Stromal cell of bone marrow (primary cell): Measurements from ENCODE around the gene KCNB1.
A peak's percentile ranks its signal among the peaks of the same experiment; 100 is the strongest.

ENCODE experiments used
- DNase-seq: peaks from one replicate; pipeline ENCODE4 v3.0.0-alpha.2; 2012; ENCODE audit warnings: low read depth

The KCNB1 gene

DNA sequence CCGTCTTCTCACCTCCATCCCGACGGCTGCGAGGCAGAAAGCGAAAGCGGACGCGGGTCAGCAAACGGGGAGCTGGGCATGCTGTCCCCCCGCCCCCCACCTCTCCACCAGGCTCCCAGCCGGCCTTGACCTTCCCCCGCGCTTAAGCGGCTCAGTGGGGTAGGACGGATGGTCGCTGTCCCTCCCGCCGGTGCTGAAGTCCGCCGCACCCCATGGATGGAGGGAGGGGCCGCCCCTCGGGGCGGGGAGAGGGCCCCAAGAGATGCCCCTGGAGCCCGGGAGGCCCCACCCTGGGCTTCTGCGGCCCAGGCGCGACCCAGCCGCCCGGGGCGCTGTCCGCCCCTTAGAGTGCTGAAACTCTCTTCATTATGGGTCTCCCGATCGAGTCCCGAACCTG is at the start of gene KCNB1:
KCNB1 (minus strand) TSS at position 48 of the 397 bp plus-strand sequence. CDS start 188 bp downstream, outside the sequence.
- DNase-seq, result no peak

DNA sequence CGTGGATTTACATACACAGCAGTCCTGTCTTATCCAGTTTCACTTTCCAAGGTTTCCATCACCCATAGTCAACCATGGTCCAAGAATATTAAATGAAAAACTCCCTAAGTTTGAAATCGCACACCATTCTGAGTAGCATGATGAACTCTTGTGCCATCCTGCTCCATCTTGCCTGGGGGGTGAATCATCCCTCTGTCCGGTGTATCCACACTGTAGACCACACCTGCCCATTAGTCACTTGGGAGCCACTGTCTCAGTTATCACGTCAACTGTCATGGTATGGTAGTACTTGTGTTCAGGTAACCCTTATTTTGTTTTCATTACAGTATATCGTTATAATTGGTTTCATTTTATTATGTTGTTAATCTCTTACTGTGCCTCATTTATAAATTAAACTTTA is 47.0 kb upstream of the KCNB1 start:
- no peak for DNase-seq

DNA sequence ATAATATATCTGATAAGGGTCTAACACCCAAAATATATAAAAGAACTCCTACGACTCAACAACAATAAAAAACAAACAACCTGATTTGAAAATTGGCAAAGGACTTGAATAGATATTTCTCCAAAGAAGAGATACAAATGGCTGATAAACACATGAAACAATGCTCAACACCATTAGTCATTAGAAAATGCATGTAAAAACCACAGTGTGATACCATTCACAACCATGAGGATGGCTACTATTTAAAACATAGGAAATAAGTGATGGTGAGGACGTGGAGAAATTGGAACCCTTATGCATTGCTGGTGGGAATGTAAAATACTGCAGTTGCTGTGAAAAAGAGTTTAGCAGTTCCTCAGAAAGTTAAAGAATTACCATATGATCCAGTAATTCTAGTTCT is 44.1 kb upstream of the KCNB1 start:
- no peak for DNase-seq

DNA sequence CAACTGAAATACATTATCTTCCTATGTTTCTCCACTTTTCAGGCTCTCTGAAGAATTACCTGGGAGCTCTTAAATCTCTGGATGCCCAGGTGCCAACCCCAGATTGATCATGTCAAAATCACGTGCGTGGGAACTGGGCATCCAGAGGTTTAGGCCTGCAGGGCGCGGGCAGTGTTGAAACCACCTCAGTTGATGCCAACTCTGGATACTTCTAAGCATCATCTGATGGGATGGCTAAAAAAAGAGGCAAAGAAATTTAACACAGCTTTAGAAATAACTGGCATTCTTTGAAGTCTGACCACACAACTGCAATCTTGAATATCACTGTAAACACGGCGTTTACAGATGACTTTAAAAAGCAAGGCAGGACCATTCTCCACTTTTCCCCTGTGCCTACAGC is 43.6 kb upstream of the KCNB1 start:
- DNase-seq, result no peak

DNA sequence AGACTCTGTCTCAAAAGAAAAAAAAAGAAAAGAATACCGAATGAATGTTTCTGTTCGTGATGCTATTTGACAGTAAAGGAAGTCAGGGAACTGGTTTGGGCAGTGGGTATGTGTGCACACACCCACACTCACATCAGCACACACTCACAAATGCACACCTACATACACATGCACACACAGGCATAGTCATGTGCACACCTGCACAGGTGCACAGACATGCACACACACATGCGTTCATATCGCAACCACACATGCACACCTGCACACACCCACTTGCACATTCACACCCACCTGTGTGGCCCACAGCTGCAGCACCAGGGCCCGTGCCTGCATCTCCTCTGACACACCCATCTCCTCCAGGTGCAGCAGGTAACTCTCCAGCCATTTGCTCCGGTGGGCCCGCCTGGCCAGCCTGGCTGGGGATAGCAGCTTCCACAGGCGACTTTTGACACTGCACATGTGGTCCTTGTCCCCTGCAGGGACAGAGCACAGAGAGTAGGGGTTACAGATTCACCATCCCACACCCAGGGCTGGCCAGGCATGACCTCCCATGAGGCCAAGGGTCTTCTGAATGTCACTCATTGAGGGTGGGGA is 41.4 kb upstream of the KCNB1 start:
- no peak for DNase-seq

DNA sequence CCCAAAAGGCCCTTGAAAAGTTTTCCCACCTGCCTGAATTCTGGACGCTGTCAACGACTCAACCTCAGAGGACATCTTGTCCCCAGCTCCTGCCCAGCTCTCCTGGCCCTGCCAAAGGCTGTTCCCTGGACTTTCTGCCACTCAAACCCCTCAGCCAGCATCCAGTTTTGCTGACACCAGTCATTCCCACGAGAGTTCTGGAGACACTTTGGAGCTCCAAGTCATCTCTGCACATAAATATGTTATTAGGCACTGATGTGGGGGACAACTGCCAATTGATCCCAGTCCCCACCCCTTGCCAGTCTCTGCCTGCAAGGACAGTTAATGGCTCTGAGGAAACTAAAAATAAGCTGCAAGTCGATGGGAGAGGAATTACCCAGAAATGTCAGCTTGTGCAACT is 38.9 kb upstream of the KCNB1 start:
- no peak for DNase-seq

DNA sequence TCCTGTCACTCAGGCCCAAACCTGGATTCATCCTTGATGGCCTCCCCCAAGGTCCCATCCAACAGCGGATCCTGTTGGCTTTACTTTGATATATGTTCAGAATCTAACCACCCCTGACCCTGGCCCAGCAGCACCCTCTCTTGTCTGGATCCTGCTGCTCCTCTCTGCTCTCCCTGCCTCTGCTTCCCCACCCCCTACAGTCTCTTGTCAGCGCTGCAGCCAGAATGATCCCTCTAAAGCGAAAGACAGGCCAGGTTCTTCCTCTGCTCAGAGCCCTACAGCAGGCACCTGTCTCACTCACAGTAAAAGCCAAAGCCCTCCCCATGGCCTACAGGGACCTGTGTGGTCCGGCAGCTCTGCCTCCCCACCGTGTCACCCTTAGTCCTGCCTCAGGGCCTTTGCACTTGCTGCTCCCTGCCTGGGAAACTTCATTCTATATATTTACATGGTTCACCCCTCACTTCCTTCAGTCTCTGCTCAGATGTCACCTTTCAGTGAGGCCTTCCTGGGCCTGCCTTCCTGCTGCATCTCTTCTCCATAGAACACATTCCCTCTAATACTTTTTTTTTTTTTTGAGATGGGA is 37.4 kb upstream of the KCNB1 start:
- DNase-seq, result no peak

DNA sequence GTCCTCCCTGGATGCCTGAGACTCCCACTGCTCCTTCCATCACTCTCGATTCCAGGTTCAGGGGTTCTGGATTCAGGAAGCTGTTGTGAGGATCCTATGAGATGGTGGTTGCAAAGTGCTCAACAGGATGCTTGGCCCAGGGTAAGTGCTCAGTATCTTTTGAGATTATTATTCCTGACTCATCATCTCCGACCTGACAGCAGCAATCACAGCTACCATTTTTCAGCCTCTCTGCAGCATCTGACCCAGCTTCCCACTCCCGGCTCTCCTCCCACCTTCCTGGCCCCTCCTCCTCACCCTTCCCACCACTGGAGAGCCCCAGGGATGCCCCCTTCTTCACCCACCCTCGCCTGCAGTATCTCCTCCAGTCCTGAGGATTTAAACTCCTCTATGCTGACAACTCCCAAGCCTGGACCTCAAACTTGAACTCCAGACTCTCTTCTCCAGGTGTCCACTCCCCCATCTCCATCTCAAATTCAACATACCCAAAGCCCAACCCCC is 36.8 kb upstream of the KCNB1 start:
- DNase-seq, result no peak

DNA sequence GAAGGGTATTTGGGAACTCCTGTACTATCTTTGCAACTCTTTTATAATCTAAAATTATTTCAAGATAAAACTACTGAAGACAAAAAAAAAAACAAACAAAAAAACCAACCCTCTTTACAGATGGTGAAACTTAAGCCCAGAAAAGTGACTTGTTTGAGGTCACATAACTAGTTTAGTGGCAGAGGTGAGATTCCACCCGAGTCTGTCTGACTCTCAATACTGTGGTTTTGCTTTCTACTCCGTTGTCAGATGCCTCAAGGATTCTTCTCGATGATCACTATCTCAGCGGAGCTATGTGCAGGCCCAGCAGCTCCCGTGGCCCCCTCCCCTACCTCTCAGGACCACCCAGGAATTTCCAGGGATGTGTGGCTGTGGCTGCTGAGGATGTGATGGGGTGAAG is 36.1 kb upstream of the KCNB1 start:
- DNase-seq, result no peak

DNA sequence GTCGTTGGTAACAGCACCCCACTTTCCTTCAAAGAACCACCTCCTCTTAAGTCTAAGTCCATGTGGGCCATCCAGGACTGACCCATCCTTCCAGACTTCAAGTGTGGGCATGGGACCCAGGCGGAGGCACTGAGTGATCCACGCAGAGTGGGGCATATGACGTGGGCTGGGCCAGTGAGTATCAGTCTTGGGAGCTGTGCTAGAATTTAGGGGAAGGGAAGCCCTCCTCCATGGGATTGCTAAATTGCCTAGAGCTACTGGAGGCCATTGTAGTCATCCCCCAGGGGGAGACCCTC is 35.3 kb upstream of the KCNB1 start:
- DNase-seq, result no peak

DNA sequence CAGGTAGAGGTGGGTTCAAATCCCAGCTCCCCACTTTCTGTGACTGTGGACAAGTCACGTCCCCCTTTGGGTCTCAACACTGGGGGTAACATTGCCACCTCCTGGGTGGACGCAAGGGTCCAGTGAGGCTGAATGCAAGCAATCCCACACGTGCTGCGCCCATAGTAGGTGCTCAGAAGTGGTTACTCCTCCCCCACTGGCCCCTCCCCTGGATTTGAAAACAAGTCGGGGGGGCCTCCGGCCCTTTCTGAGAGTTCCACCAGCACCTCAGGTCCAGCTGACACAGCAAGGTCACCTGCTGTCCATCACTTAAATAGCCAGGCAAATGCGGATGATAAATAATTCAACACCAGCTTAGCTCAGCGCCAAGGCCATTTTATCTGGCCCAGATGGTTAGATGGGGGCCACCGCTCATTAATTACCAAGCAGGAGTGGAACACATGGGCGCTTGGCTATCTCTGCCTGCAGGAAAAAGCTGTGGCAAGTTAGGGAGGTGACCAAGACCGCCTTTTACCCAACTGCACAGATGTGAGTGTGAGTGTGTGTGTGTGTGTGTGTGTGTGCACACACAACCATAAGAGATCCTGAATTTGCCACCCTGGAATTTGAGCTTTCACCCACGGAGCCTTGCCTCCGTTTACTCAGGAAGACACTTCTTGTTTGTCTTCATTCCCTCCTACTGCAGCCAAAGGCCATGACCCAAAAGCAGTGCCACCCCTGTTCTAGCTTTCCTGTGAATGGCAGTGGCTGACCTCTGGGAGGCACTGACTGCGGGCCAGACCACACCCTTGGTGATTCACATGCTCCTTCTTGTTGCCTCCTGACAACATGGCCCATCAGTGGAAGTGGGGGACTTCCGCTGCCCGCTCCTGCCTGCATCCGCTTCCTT is 34.7 kb upstream of the KCNB1 start:
- peak; percentile 9 for DNase-seq

DNA sequence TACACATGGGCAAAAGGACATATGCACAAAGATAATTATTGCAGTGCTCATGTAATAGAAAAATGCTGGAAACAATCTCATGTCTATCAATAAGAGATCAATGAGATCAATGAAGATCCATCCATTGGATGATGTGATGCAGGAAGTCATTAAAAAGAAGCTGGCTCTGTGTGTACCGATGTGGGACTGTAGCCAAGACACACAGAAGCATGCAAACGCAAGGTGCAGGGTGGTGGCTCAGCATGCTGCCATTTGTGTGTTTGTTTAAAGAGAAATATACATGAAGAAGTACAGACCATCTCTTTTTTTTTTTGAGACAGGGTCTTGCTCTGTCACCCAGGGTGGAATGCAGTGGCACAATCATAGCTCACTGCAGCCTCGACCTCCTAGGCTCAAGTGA is 33.1 kb upstream of the KCNB1 start:
- no peak for DNase-seq

DNA sequence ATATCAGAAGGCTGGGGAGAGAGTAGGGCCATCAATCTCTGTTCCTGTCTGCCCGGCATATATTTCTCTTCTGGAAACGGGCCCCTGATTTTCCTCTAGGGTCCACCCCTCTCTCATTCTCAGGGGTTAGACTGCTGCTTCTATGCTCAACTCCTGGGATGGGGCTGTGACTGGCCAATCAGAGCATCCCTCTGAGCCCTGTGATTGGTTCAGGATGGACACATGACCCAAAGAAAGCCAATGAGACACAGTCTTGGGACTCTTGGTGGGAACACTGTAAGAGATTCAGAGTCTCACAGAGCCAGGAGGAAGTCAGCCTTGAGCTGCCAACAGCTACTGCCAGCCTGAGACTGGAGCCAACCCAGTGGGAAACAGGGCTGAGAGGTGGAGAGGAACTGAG is 31.0 kb upstream of the KCNB1 start:
- DNase-seq, result no peak

DNA sequence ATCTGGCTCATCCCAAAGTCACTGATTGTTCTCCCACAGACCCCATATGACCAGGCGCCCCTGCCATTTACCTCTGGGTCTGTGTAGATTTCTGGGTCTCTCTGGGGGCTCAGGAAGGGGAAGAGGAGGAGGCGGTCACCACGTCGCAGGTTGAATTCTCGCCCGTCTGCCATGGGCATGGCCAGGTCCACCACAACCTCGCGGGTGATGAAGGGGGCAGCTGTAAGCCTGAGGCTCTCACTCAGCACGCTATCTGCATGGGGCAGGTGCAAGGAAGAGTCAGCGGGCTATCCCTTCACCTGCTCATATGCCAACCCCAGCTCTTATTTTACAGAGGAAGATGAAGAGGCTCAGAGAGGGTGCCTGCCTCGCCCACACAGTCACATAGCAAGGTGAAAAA is 30.5 kb upstream of the KCNB1 start:
- no peak for DNase-seq

DNA sequence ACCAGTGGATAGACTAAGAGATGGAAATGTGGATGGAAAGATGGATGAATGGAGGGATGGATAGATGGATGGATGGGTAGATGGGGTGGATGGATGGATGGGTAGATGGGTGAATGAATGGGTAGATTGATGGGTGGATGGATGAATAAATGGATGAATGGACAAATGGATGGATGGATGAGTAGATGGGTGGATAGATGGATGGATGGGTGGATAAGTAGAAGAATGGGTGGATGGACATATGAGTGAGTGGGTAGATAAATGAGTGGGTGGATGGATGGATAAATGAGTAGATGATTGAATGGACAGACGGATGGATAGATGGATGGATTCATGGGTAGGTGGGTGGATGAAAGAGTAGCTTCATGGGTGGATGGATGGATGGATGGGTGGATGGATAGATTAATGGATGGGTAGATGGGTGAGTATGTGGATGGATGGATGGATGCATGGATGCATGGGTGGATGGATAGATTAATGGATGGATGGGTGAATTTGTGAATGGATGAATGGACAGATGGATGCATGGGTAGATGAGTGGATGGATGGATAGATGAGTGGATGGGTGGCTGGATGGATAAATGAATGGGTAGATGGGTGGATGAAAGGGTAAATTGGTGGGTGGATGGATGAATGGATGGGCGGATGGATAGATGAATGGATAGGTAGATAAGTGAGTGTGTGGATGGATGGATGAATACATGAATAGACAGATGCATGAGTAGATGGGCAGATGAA is 29.5 kb upstream of the KCNB1 start:
- no peak for DNase-seq

DNA sequence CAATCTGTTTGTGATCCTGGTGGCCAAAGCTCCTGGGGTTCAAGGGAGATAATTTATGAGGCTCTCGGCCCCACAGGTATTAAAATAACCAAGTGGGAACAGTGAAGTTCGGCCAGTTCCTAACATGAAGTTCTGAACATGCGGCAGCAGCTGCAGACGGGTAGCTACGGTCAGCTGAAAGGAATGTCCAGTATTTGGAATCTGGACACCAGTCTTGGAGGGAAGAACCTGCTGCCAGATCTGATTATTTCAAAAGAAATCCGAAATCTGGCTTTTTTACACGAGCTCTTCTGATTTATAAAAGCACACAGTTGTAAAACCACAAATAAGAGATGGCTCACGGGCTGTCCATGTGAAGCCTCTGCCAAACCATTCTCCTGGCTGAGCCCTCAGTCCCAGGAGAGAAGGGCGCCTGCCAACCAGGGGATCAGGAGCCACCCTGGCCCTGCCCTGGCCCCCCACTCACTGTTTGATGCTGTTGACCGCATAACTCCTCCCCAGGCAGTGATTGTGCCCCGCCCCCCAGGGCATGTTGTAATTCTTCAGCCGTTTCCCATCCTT is 28.2 kb upstream of the KCNB1 start:
- DNase-seq, result peak; percentile 78

DNA sequence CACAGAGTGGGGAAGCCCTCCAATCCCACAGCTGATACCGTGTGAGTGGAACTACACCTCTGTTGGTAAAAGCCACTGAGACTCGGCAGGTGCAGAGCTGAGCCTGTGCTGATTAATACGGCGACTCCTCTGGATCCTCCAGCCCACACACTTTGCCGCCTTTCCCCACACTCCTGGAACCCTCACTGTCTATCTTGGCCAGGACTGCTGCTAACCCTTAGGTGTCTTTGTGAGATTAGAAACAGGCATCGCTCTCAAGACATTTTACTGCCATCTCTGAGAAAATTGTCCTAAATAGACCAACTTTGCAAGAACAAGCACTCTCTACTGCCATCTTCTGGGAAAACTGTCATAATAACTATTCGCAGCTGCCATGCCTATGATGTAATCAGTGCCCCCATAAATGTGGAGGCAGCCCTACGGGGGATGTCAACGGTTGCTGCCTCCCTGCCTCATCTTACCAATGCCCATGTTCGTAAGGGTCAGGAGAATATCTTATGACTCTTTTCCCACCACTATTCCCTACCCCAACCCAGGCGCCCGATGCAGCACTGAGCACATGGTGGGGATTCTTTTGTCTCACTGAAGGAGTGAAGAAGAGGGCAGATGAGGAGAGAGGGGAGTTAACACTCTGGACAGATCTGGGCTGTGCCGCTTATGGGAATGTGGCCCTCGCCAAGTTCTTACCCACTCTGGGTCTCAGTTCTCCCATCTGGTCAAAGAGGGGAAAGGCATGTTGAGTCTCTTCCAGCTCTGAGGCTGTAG is 26.1 kb upstream of the KCNB1 start:
- peak; percentile 19 for DNase-seq

DNA sequence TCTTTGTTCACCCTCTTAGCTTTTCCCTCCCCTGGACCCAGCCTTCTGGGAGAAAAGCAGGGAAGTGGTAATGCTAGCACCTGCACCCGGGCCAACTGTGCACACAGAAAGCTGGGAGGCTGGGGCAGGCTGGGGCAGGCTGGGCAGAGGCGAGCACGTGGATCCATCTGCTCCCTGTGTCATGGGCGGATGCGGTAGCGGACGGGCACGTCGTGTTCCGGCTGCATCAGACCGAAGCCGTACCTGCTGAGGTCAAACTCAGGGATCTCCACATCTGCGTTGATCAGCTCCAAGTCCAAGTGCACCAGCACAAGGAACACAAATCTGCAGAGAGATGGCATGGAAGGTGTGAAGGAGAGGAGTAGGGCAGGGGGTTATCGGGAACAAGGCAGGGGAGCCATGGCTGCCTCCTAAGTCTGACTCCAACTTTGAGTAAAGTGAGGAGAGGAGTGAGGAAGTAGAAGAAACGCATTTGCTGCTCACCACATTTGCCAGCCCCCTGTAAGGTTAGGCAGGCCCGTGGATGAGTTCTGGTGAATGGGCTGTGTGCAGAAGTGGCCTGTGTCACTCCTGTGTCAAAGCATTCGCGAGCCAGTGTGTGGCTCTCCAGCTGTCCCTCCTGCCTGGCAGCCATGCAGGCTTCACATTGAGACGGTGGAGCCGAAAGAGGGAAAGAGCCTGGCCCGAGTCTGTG is 25.4 kb upstream of the KCNB1 start:
- no peak for DNase-seq

DNA sequence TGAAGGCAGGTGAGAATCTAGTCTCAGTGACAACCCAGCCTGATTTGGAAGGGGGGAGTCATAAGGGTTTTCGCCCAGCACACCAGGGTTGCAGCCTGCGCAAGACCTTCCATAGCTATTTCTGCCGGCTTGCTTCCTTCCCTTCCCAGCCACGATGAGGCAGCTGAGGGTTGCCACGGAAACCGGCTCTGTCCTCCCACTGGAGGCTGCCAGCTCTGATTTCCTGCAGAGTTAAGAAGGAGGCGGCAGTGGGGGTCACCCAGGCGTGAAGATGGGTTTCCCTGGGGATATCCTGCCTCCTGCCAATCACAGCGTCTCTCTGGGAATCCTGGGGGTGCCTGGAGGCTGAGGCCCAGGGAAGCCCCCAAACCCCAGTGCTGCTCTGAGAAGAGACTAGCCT is 23.1 kb upstream of the KCNB1 start:
- peak; percentile 10 for DNase-seq

DNA sequence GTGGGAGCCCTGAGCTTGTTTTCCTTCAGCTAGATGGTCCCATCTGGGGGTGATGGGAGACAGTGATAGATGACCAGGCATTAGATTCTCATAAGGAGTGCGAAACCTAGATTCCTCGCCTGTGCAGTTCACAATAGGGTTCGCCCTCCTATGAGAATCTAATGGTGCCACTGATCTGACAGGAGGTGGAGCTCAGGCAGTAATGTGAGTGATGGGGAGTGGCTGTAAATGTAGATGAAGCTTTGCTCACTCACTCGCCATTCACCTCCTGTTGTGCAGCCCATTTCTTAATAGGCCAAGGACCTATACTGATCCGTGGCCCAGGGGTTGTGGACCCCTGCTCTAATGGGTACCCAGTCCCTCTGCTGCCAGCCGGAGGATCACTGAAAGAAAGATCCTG is 20.7 kb upstream of the KCNB1 start:
- no peak for DNase-seq

DNA sequence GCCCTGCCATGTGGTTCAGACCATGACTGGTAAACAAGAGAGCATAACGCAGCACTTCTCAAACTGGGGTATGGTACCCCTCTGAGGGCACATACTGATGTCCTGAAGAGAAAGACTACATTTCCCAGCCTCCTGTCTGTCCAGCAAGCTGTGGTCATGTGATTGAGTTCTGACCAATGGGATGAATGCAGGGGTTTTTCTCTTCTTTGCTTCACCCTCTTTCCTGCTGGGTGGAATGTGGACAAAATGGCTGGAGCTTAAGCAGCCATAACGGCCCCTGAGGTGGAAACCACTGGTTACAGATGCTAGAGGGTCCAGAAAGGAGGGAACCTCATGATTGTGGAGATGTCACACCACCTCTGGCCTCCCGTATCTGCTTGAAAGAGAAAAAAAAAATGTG is 19.4 kb upstream of the KCNB1 start:
- peak; percentile 11 for DNase-seq
